NCI-H2196 (cell line): ENCODE results near the gene SDHD.
"Not testable (repeated sequence)": the region's sequence is repeated elsewhere in the genome, so short reads cannot be mapped to it uniquely, and the experiment has no call there.

ENCODE experiments used
- DNase-seq: peaks from one replicate; lab custom pipeline; 2025; ENCODE audit not compliant: unreplicated experiment; lab: John Stamatoyannopoulos, UW

Gene SDHD

GRCh38 chr11:112086422-112087191 is at the start of gene SDHD, which contains the start of gene TIMM8B:
Gene SDHD (plus strand): TSS chr11:112086873. CDS start chr11:112086908, 35 bp downstream.
Gene TIMM8B (minus strand): TSS chr11:112086756. CDS start chr11:112086723, 33 bp downstream.
- peak; percentile 96 for DNase-seq

- DNase-seq, result no peak
Measured at GRCh38 chr11:112037527-112037926, 49.1 kb upstream of the SDHD start.

- DNase-seq, result no peak
Measured at GRCh38 chr11:112042161-112042960, 44.3 kb upstream of the SDHD start.

- no peak for DNase-seq
Measured at GRCh38 chr11:112042961-112043304, 43.7 kb upstream of the SDHD start.

GRCh38 chr11:112044961-112045360 is 41.7 kb upstream of the SDHD start:
- no peak for DNase-seq

GRCh38 chr11:112046647-112047046 is 40.0 kb upstream of the SDHD start:
- not testable (repeated sequence) for DNase-seq

- not testable (repeated sequence) for DNase-seq
Measured at GRCh38 chr11:112048256-112048655, 38.4 kb upstream of the SDHD start.

- DNase-seq, result no peak
Measured at GRCh38 chr11:112049777-112050176, 36.9 kb upstream of the SDHD start.

GRCh38 chr11:112050721-112051120 is 36.0 kb upstream of the SDHD start:
- no peak for DNase-seq

GRCh38 chr11:112051768-112052167 is 34.9 kb upstream of the SDHD start:
- DNase-seq, result no peak

- DNase-seq, result no peak
Measured at GRCh38 chr11:112057170-112057569, 29.5 kb upstream of the SDHD start.

- no peak for DNase-seq
Measured at GRCh38 chr11:112058103-112058502, 28.6 kb upstream of the SDHD start.

GRCh38 chr11:112062923-112063322 is 23.8 kb upstream of the SDHD start:
- DNase-seq, result no peak

- DNase-seq, result peak; percentile 91
Measured at GRCh38 chr11:112073941-112074811, 12.5 kb upstream of the SDHD start, which contains the start of the genes NKAPD1 and PIH1D2. Gene NKAPD1 (plus strand): TSS chr11:112074299. CDS start chr11:112075575, 1,276 bp downstream. Gene PIH1D2 (minus strand): TSS chr11:112074017. CDS start chr11:112073174, 843 bp downstream.

- no peak for DNase-seq
Measured at GRCh38 chr11:112082729-112083128, 3.9 kb upstream of the SDHD start.

GRCh38 chr11:112085822-112086421 is 751 bp upstream of the SDHD start:
- DNase-seq, result no peak

- no peak for DNase-seq
Measured at GRCh38 chr11:112087212-112087611, 539 bp downstream of the SDHD start.

GRCh38 chr11:112095302-112095701 is 8.6 kb downstream of the SDHD start:
- not testable (repeated sequence) for DNase-seq

- DNase-seq, result no peak
Measured at GRCh38 chr11:112096194-112096593, 9.5 kb downstream of the SDHD start.

GRCh38 chr11:112097734-112098528 is 11.3 kb downstream of the SDHD start:
- no peak for DNase-seq
